H9 (cell line): ENCODE results near the gene GRB10. TPM values are rescaled to one million over a fixed set of nuclear protein-coding genes. Genes with fewer than 3 reads are reported as not detected.

Experiments
- DNase-seq: peaks from one replicate; pipeline ENCODE4 v3.0.0-alpha.2; 2017
- H2AFZ ChIP-seq: one replicate; pipeline ENCODE4 v1.6.1; 2013; ENCODE audit warnings: mild to moderate bottlenecking, low read length, control low read depth, moderate library complexity
- H2AK5ac ChIP-seq: 2 replicates; pipeline ENCODE4 v1.6.1; 2013; ENCODE audit warnings: low read length, control low read depth, mixed read lengths; ENCODE audit not compliant: insufficient read length
- H2BK120ac ChIP-seq: one replicate; pipeline ENCODE4 v1.6.1; 2013; ENCODE audit warnings: low read depth, mild to moderate bottlenecking, low read length, control low read depth, inconsistent platforms; ENCODE audit not compliant: poor library complexity, severe bottlenecking
- H2BK12ac ChIP-seq: 2 replicates; pipeline ENCODE4 v1.6.1; 2013; ENCODE audit warnings: low read length, control low read depth, mixed read lengths, low read depth; ENCODE audit not compliant: insufficient read length
- H2BK15ac ChIP-seq: 2 replicates; pipeline ENCODE4 v1.6.1; 2013; ENCODE audit warnings: low read depth, low read length, control low read depth
- H2BK20ac ChIP-seq: one replicate; pipeline ENCODE4 v1.6.1; 2013; ENCODE audit warnings: low read depth, mild to moderate bottlenecking, low read length, control low read depth, inconsistent platforms; ENCODE audit not compliant: poor library complexity, severe bottlenecking
- H2BK5ac ChIP-seq: 2 replicates; pipeline ENCODE4 v1.6.1; 2013; ENCODE audit warnings: low read length, control low read depth, mixed read lengths; ENCODE audit not compliant: insufficient read length
- H3K14ac ChIP-seq: 2 replicates; pipeline ENCODE4 v1.6.1; 2013; ENCODE audit warnings: low read length, control low read depth; ENCODE audit not compliant: insufficient read depth
- H3K18ac ChIP-seq: 2 replicates; pipeline ENCODE4 v1.6.1; 2013; ENCODE audit warnings: low read depth, mild to moderate bottlenecking, mixed read lengths, low read length, control low read depth; ENCODE audit not compliant: insufficient read length
- H3K23ac ChIP-seq: 2 replicates; pipeline ENCODE4 v1.6.1; 2013; ENCODE audit warnings: low read length, control low read depth, mixed read lengths, low read depth; ENCODE audit not compliant: insufficient read length
- H3K23me2 ChIP-seq: 2 replicates; pipeline ENCODE4 v1.6.1; 2013; ENCODE audit warnings: low read depth, mild to moderate bottlenecking, mixed read lengths, low read length, control low read depth; ENCODE audit not compliant: insufficient read length, poor library complexity, severe bottlenecking
- H3K27ac ChIP-seq: 2 replicates; pipeline ENCODE4 v1.5.1; 2013; ENCODE audit warnings: low read length, control low read depth, mixed read lengths, low read depth; ENCODE audit not compliant: insufficient read length
- H3K27me3 ChIP-seq: 2 replicates; pipeline ENCODE4 v1.6.1; 2013; ENCODE audit warnings: low read length, control low read depth, inconsistent platforms; ENCODE audit not compliant: insufficient read depth
- H3K4ac ChIP-seq: 2 replicates; pipeline ENCODE4 v1.6.1; 2013; ENCODE audit warnings: low read depth, mild to moderate bottlenecking, control low read depth, inconsistent platforms, low read length, moderate library complexity
- H3K4me1 ChIP-seq: 2 replicates; pipeline ENCODE4 v1.6.1; 2013; ENCODE audit warnings: low read length, control low read depth, inconsistent platforms; ENCODE audit not compliant: insufficient read depth
- H3K4me2 ChIP-seq: 2 replicates; pipeline ENCODE4 v1.6.1; 2013; ENCODE audit warnings: low read length, control low read depth, mixed read lengths; ENCODE audit not compliant: insufficient read length, insufficient read depth
- H3K56ac ChIP-seq: 2 replicates; pipeline ENCODE4 v1.6.1; 2013; ENCODE audit warnings: low read depth, mild to moderate bottlenecking, mixed read lengths, low read length, control low read depth; ENCODE audit not compliant: insufficient read length
- H3K79me1 ChIP-seq: 2 replicates; pipeline ENCODE4 v1.6.1; 2013; ENCODE audit warnings: low read depth, mild to moderate bottlenecking, moderate library complexity, low read length, control low read depth, inconsistent platforms; ENCODE audit not compliant: insufficient read depth, poor library complexity, severe bottlenecking
- H3K79me2 ChIP-seq: 2 replicates; pipeline ENCODE4 v1.6.1; 2013; ENCODE audit warnings: low read length, control low read depth, inconsistent platforms; ENCODE audit not compliant: insufficient read depth
- H3K9ac ChIP-seq: 2 replicates; pipeline ENCODE4 v1.6.1; 2013; ENCODE audit warnings: low read length, control low read depth, mixed read lengths; ENCODE audit not compliant: insufficient read length; ENCODE audit errors: extremely low read depth
- H3K9me3 ChIP-seq: one replicate; pipeline ENCODE4 v1.6.1; 2013; ENCODE audit warnings: low read depth, low read length, inconsistent platforms; ENCODE audit not compliant: control insufficient read depth
- H3T11ph ChIP-seq: one replicate; pipeline ENCODE4 v1.6.1; 2013; ENCODE audit warnings: mild to moderate bottlenecking, low read length, control low read depth, inconsistent platforms
- H4K20me1 ChIP-seq: one replicate; pipeline ENCODE4 v1.6.1; 2013; ENCODE audit not compliant: control insufficient read depth, insufficient read length, insufficient read depth
- H4K5ac ChIP-seq: 2 replicates; pipeline ENCODE4 v1.6.1; 2013; ENCODE audit warnings: low read depth, mild to moderate bottlenecking, mixed read lengths, low read length, control low read depth; ENCODE audit not compliant: insufficient read length
- H4K8ac ChIP-seq: replicated peaks from 2 replicates; pipeline ENCODE4 v1.6.1; 2013; ENCODE audit warnings: low read length, control low read depth, mixed read lengths, low read depth; ENCODE audit not compliant: insufficient read length
- H4K91ac ChIP-seq: 2 replicates; pipeline ENCODE4 v1.6.1; 2013; ENCODE audit warnings: low read depth, mild to moderate bottlenecking, moderate library complexity, mixed read lengths, low read length, control low read depth; ENCODE audit not compliant: insufficient read length
- H3K27ac Mint-ChIP-seq, 3 experiments: 2 replicates in 2 of 3; 3 replicates in 1 of 3; pipeline ENCODE4 v1.8.0; 2020 to 2021; ENCODE audit warnings: mixed read lengths in 3 of 3, mild to moderate bottlenecking in 1 of 3, moderate library complexity in 1 of 3
- H3K27me3 Mint-ChIP-seq: 2 replicates; pipeline ENCODE4 v1.8.0; 2021; ENCODE audit warnings: low read depth, mild to moderate bottlenecking, moderate library complexity, mixed read lengths
- H3K36me3 Mint-ChIP-seq, 3 experiments: 2 replicates in 2 of 3; 3 replicates in 1 of 3; pipeline ENCODE4 v1.8.0; 2020 to 2021; ENCODE audit warnings: low read depth in 3 of 3, mixed read lengths in 3 of 3; ENCODE audit not compliant: insufficient read depth in 1 of 3
- H3K4me1 Mint-ChIP-seq, 2 experiments: 2 replicates each; pipeline ENCODE4 v1.8.0; 2020; ENCODE audit warnings: mixed read lengths in 2 of 2
- H3K4me3 Mint-ChIP-seq, 2 experiments: 2 replicates in 1 of 2; 3 replicates in 1 of 2; pipeline ENCODE4 v1.8.0; 2020 to 2021; ENCODE audit warnings: mild to moderate bottlenecking in 2 of 2, mixed read lengths in 2 of 2, moderate library complexity in 1 of 2
- H3K9me3 Mint-ChIP-seq, 2 experiments: 2 replicates in 1 of 2; 3 replicates in 1 of 2; pipeline ENCODE4 v1.8.0; 2020; ENCODE audit warnings: mild to moderate bottlenecking in 2 of 2, mixed read lengths in 2 of 2, moderate library complexity in 1 of 2
- WGBS: extraction: QIAGEN DNeasy Blood & Tissue Kit; methylation state at CpG from one replicate; pipeline ENCODE4 v1.1.7; 2013; ENCODE audit warnings: missing lambda C conversion rate, low lambda C conversion rate, mixed read lengths; ENCODE audit not compliant: insufficient read length; ENCODE audit errors: extremely low coverage; 5-methylcytosine and 5-hydroxymethylcytosine counted together
- total RNA-seq: library from RNA; stranded (reverse); gene quantifications from 2 replicates; pipeline ENCODE4 v1.2.1, GENCODE V29; 2021
- TF ChIP-seq, protein P1 (sequence below): fragments of 200-600 bp; sonication (generic); conservative IDR thresholded peaks from 3 replicates; pipeline ENCODE4 v1.8.0; 2021; ENCODE audit warnings: antibody characterized with exemption, mild to moderate bottlenecking

GRB10 gene
- total RNA-seq, 1 experiment from 2014 or later: 108 TPM

DNA sequence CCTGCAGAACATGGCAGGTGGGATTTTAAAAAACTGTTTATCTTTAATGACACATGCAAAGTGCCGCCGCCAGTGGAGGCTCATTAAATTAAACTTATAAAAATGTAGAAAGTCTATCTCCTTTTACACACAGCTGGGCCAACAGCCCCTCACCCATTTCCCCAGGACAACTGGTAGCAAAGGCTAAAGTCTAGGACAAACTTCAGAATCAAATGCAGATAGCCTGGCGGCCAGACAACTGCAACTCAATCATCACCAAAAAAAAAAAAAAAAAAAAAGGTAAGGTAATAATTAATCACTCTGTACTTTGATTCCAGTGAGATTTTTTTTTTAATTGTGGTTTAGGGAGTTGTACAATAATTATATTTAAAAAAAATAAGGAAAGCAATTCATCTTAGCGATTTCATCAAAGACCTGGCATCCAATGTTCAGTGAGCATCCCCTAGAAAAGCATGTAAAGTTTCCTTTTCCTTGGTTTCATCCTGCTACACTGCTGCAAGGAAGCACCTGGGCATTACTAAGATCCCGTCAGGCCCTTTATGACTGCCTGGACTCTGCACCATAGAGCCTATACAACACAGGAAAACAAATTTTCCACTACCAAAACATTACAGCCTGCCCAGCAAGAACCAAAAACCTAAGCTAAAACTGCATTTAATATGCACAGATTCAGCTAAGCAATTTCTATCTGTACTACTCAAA, 98.5 kb downstream of the GRB10 start:
- Histone ChIP-seq H3K18ac (no peak overlapping the region), H2BK20ac (no peak overlapping the region), H3K23ac (no peak overlapping the region), H3K27ac (no peak overlapping the region), H3K4me1 (no peaks in the 10 kb centered on the region; the same call in 1 of the 2 replicates), H4K91ac (no peak overlapping the region), H2BK5ac (no peak overlapping the region), H2AK5ac (no peak overlapping the region), H4K8ac (no peak overlapping the region), H3K56ac (no peak overlapping the region), H4K5ac (no peak overlapping the region), H3T11ph (no peak overlapping the region), H4K20me1 (no peaks in the 10 kb centered on the region), H3K9me3 (no peaks in the 10 kb centered on the region), H3K14ac (no peak overlapping the region), H3K79me1 (peaks cover 6% of the 10 kb centered on the region), H3K4ac (no peak overlapping the region), H3K27me3 (no peaks in the 10 kb centered on the region), H3K23me2 (no peaks in the 10 kb centered on the region), H3K9ac (no peak overlapping the region), H3K79me2 (0 out of 2 replicates have a peak, but pooled peaks cover 3% of the 10 kb centered on the region), H2BK15ac (no peak overlapping the region), H2AFZ (no peak overlapping the region), H3K4me2 (no peak overlapping the region), H2BK120ac (no peak overlapping the region), H2BK12ac (no peak overlapping the region)
- Mint-ChIP-seq H3K4me1 (peaks cover 16 to 21% of the 10 kb centered on the region in 2 experiments), H3K27me3 (no peaks in the 10 kb centered on the region), H3K9me3 (no peaks in the 10 kb centered on the region), H3K4me3 (no peak overlapping the region), H3K27ac (no peak overlapping the region), H3K36me3 (peaks cover 6 to 22% (median 11%) of the 10 kb centered on the region in 3 experiments; a peak in 6 of 7 replicates)
- no CpG with 5 or more reads among the region's 5 CpGs for WGBS
- TF ChIP-seq, protein P1, sequence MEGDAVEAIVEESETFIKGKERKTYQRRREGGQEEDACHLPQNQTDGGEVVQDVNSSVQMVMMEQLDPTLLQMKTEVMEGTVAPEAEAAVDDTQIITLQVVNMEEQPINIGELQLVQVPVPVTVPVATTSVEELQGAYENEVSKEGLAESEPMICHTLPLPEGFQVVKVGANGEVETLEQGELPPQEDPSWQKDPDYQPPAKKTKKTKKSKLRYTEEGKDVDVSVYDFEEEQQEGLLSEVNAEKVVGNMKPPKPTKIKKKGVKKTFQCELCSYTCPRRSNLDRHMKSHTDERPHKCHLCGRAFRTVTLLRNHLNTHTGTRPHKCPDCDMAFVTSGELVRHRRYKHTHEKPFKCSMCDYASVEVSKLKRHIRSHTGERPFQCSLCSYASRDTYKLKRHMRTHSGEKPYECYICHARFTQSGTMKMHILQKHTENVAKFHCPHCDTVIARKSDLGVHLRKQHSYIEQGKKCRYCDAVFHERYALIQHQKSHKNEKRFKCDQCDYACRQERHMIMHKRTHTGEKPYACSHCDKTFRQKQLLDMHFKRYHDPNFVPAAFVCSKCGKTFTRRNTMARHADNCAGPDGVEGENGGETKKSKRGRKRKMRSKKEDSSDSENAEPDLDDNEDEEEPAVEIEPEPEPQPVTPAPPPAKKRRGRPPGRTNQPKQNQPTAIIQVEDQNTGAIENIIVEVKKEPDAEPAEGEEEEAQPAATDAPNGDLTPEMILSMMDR: no peak
- DNase-seq: no peak
